Liver (tissue), 3 donors: ENCODE results near the gene PGPEP1.
"Not testable (repeated sequence)": the region's sequence is repeated elsewhere in the genome, so short reads cannot be mapped to it uniquely, and the experiment has no call there.

Source experiments
- EGR1 ChIP-seq, 2 donors: IDR thresholded peaks; 2 replicates each; pipeline ENCODE4 v1.6.1; 2016 to 2018; ENCODE audit warnings: antibody characterized with exemption in 2 of 2, low read depth in 2 of 2
- FOXA1 ChIP-seq: IDR thresholded peaks from 2 replicates; pipeline ENCODE4 v1.6.1; 2016; ENCODE audit warnings: antibody characterized with exemption
- HNF4A ChIP-seq, 2 donors: conservative IDR thresholded peaks; 2 replicates each; pipeline ENCODE4 v1.6.1; 2016; ENCODE audit warnings: antibody characterized with exemption in 2 of 2, mild to moderate bottlenecking in 2 of 2
- JUND ChIP-seq, 2 donors: IDR thresholded peaks; 2 replicates each; pipeline ENCODE4 v1.6.1; 2016; ENCODE audit warnings: antibody characterized with exemption in 2 of 2
- MAX ChIP-seq: IDR thresholded peaks from 2 replicates; pipeline ENCODE4 v1.6.1; 2016; ENCODE audit warnings: antibody characterized with exemption
- NR2F2 ChIP-seq: IDR thresholded peaks from 2 replicates; pipeline ENCODE4 v1.6.1; 2016; ENCODE audit warnings: antibody characterized with exemption
- RAD21 ChIP-seq, 2 donors: IDR thresholded peaks; 2 replicates each; pipeline ENCODE4 v1.6.1; 2016; ENCODE audit warnings: antibody characterized with exemption in 2 of 2, mild to moderate bottlenecking in 2 of 2
- SP1 ChIP-seq: IDR thresholded peaks from 2 replicates; pipeline ENCODE4 v1.6.1; 2018; ENCODE audit warnings: antibody characterized with exemption, mild to moderate bottlenecking
- YY1 ChIP-seq: IDR thresholded peaks from 2 replicates; pipeline ENCODE4 v1.6.1; 2016; ENCODE audit warnings: antibody characterized with exemption, mild to moderate bottlenecking
- ZBTB33 ChIP-seq: IDR thresholded peaks from 2 replicates; pipeline ENCODE4 v1.6.1; 2016; ENCODE audit warnings: antibody characterized with exemption
- TF ChIP-seq, protein P1 (sequence below): fragments of 150-350 bp; IDR thresholded peaks from 2 replicates; pipeline ENCODE4 v1.5.1; 2017; ENCODE audit warnings: improper control_type of control experiment, low read depth, low read length; ENCODE audit not compliant: missing input control
- TF ChIP-seq, protein P2 (sequence below): IDR thresholded peaks from 2 replicates; pipeline ENCODE4 v1.6.1; 2016; ENCODE audit warnings: antibody characterized with exemption, mild to moderate bottlenecking
- donor health status: healthy.
- donor health status: healthy.

- TF ChIP-seq, protein P1, sequence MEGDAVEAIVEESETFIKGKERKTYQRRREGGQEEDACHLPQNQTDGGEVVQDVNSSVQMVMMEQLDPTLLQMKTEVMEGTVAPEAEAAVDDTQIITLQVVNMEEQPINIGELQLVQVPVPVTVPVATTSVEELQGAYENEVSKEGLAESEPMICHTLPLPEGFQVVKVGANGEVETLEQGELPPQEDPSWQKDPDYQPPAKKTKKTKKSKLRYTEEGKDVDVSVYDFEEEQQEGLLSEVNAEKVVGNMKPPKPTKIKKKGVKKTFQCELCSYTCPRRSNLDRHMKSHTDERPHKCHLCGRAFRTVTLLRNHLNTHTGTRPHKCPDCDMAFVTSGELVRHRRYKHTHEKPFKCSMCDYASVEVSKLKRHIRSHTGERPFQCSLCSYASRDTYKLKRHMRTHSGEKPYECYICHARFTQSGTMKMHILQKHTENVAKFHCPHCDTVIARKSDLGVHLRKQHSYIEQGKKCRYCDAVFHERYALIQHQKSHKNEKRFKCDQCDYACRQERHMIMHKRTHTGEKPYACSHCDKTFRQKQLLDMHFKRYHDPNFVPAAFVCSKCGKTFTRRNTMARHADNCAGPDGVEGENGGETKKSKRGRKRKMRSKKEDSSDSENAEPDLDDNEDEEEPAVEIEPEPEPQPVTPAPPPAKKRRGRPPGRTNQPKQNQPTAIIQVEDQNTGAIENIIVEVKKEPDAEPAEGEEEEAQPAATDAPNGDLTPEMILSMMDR, result not testable (repeated sequence)
- not testable (repeated sequence) for TF ChIP-seq ZBTB33; JUND (IDR thresholded peaks at IDR 0.05); NR2F2; FOXA1; SP1; MAX; HNF4A (conservative IDR thresholded peaks at IDR 0.05); YY1; RAD21 (IDR thresholded peaks at IDR 0.05); EGR1 (IDR thresholded peaks at IDR 0.05; ENCODE audit: low read depth in 2 of 2)
- TF ChIP-seq, protein P2, sequence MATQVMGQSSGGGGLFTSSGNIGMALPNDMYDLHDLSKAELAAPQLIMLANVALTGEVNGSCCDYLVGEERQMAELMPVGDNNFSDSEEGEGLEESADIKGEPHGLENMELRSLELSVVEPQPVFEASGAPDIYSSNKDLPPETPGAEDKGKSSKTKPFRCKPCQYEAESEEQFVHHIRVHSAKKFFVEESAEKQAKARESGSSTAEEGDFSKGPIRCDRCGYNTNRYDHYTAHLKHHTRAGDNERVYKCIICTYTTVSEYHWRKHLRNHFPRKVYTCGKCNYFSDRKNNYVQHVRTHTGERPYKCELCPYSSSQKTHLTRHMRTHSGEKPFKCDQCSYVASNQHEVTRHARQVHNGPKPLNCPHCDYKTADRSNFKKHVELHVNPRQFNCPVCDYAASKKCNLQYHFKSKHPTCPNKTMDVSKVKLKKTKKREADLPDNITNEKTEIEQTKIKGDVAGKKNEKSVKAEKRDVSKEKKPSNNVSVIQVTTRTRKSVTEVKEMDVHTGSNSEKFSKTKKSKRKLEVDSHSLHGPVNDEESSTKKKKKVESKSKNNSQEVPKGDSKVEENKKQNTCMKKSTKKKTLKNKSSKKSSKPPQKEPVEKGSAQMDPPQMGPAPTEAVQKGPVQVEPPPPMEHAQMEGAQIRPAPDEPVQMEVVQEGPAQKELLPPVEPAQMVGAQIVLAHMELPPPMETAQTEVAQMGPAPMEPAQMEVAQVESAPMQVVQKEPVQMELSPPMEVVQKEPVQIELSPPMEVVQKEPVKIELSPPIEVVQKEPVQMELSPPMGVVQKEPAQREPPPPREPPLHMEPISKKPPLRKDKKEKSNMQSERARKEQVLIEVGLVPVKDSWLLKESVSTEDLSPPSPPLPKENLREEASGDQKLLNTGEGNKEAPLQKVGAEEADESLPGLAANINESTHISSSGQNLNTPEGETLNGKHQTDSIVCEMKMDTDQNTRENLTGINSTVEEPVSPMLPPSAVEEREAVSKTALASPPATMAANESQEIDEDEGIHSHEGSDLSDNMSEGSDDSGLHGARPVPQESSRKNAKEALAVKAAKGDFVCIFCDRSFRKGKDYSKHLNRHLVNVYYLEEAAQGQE, result not testable (repeated sequence)
These were observed 65.4 kb downstream of the PGPEP1 start for GRCh38 chr19:18405754-18406153.
